SH-SY5Y (cell line): Measurements from ENCODE around the gene ADAMTS2.

Experiments used
- GATA2 ChIP-seq: IDR thresholded peaks from 2 replicates; pipeline ENCODE4 v1.6.1; 2011; ENCODE audit warnings: mild to moderate bottlenecking, low read depth, low read length
- GATA3 ChIP-seq: IDR thresholded peaks from 2 replicates; pipeline ENCODE4 v1.6.1; 2011; ENCODE audit warnings: low read depth, mild to moderate bottlenecking, low read length, moderate library complexity

DNA sequence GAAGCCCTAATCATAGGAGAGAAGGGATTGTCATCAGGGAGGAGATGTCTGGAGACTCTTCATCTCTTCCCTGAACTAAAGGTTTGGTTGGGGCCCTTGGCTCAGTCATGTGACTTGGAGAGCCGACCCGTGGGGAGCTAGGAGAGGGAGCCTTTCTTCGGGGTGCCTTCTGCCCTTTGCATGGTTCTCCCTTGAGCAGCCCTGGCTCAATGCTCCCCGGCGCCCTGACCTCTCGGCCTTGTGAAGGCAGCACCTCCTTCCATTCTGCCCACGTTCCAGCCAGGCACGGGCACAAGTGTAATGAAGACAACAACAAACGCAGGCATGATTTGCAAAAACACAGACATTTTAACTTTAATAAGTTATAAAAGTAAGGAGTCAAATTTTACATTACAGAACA is 234.7 kb downstream of the ADAMTS2 start:
- TF ChIP-seq GATA2 (no peak), GATA3 (no peak)
